Neural cell (in vitro differentiated cells): ENCODE results near the gene PLEKHG3. TPM values are rescaled to one million over a fixed set of nuclear protein-coding genes. Genes with fewer than 3 reads are reported as not detected.

Experiments used
- H2AFZ ChIP-seq: fragments of 200-600, 300-800 bp; sonication (generic), shearing (Covaris generic); 2 replicates; pipeline ENCODE4 v1.6.0; 2014; ENCODE audit warnings: low read depth, mild to moderate bottlenecking, antibody characterized with exemption, low read length, moderate library complexity
- H3F3A ChIP-seq: fragments of 200-600 bp; shearing (Covaris generic); 2 replicates; pipeline ENCODE4 v1.6.1; 2016; ENCODE audit warnings: mild to moderate bottlenecking, moderate library complexity, mixed read lengths, antibody characterized with exemption, low read length; ENCODE audit not compliant: insufficient read depth, poor library complexity, severe bottlenecking
- H3K27ac ChIP-seq: fragments of 200-600, 300-800 bp; sonication (generic), shearing (Covaris generic); 2 replicates; pipeline ENCODE4 v1.5.1; 2014; ENCODE audit warnings: mild to moderate bottlenecking, low read length, moderate library complexity
- H3K27me3 ChIP-seq: fragments of 300-800, 200-600 bp; sonication (generic), shearing (Covaris generic); 2 replicates; pipeline ENCODE4 v1.6.0; 2014; ENCODE audit warnings: mild to moderate bottlenecking, low read depth, low read length, moderate library complexity; ENCODE audit not compliant: insufficient read depth
- H3K36me3 ChIP-seq: fragments of 300-800, 200-600 bp; sonication (generic), shearing (Covaris generic); 2 replicates; pipeline ENCODE4 v1.5.1; 2014; ENCODE audit warnings: mild to moderate bottlenecking, antibody characterized with exemption, low read length, moderate library complexity; ENCODE audit not compliant: insufficient read depth
- H3K4me2 ChIP-seq: fragments of 300-800, 200-600 bp; sonication (generic), shearing (Covaris generic); 2 replicates; pipeline ENCODE4 v1.6.0; 2014; ENCODE audit warnings: mild to moderate bottlenecking, low read length
- H3K4me3 ChIP-seq: fragments of 300-800, 200-600 bp; sonication (generic), shearing (Covaris generic); 2 replicates; pipeline ENCODE4 v1.5.1; 2014; ENCODE audit warnings: mild to moderate bottlenecking, low read length, moderate library complexity
- H3K79me2 ChIP-seq: fragments of 200-600 bp; shearing (Covaris generic); replicated peaks from 2 replicates; pipeline ENCODE4 v1.6.0; 2014; ENCODE audit warnings: mild to moderate bottlenecking, low read length, moderate library complexity; ENCODE audit not compliant: insufficient read depth
- H3K9ac ChIP-seq: fragments of 300-800, 200-600 bp; sonication (generic), shearing (Covaris generic); 2 replicates; pipeline ENCODE4 v1.6.1; 2016; ENCODE audit warnings: mild to moderate bottlenecking, low read length, mixed read lengths
- H3K9me2 ChIP-seq: fragments of 200-600 bp; shearing (Covaris generic); 2 replicates; pipeline ENCODE4 v1.6.1; 2016; ENCODE audit warnings: mild to moderate bottlenecking, low read length, mixed read lengths; ENCODE audit not compliant: insufficient read depth
- H3K9me3 ChIP-seq: fragments of 200-600, 300-800 bp; sonication (generic), shearing (Covaris generic); 2 replicates; pipeline ENCODE4 v1.6.1; 2016; ENCODE audit warnings: mild to moderate bottlenecking, mixed run types, low read length, moderate library complexity, mixed read lengths
- H4K20me1 ChIP-seq: fragments of 200-600 bp; shearing (Covaris generic); 2 replicates; pipeline ENCODE4 v1.6.1; 2016; ENCODE audit warnings: mild to moderate bottlenecking, mixed run types; ENCODE audit not compliant: insufficient read depth
- EP300 ChIP-seq: fragments of 450-650 bp; conservative IDR thresholded peaks from 2 replicates; pipeline ENCODE4 v1.6.1; 2014; ENCODE audit warnings: antibody characterized with exemption, mild to moderate bottlenecking, moderate library complexity; ENCODE audit not compliant: poor library complexity, severe bottlenecking
- EZH2 ChIP-seq: fragments of 200-600, 300-800 bp; shearing (Covaris generic), sonication (generic); IDR thresholded peaks from 2 replicates; pipeline ENCODE4 v1.6.1; 2014; ENCODE audit warnings: antibody characterized with exemption, low read length, borderline replicate concordance, mild to moderate bottlenecking; ENCODE audit not compliant: insufficient read depth, poor library complexity, severe bottlenecking
- MXI1 ChIP-seq: fragments of 450-650 bp; conservative IDR thresholded peaks from 2 replicates; pipeline ENCODE4 v1.6.1; 2014; ENCODE audit warnings: antibody characterized with exemption, mild to moderate bottlenecking; ENCODE audit not compliant: poor library complexity, severe bottlenecking
- POLR2AphosphoS5 ChIP-seq: IDR thresholded peaks from 2 replicates; pipeline ENCODE4 v1.6.1; 2012
- RAD21 ChIP-seq: fragments of 450-650 bp; conservative IDR thresholded peaks from 2 replicates; pipeline ENCODE4 v1.6.1; 2014; ENCODE audit warnings: antibody characterized with exemption, mild to moderate bottlenecking, moderate library complexity
- SMC3 ChIP-seq: fragments of 450-650 bp; conservative IDR thresholded peaks from 2 replicates; pipeline ENCODE4 v1.6.1; 2014; ENCODE audit warnings: antibody characterized with exemption, mild to moderate bottlenecking, moderate library complexity; ENCODE audit not compliant: poor library complexity
- TAF1 ChIP-seq: IDR thresholded peaks from 2 replicates; pipeline ENCODE4 v1.6.1; 2012; ENCODE audit warnings: low read depth
- polyA plus RNA-seq: library from polyadenylated mRNA; depleted of rRNA; stranded (reverse); fragments of >200 nt; gene quantifications from 2 replicates; pipeline ENCODE4 v1.2.3, GENCODE V29; 2014
- TF ChIP-seq, protein P1 (sequence below): IDR thresholded peaks from 2 replicates; pipeline ENCODE4 v1.6.1; 2012; ENCODE audit warnings: borderline replicate concordance
- TF ChIP-seq, protein P2 (sequence below): fragments of 450-650 bp; IDR thresholded peaks from 2 replicates; pipeline ENCODE4 v1.5.1; 2014; ENCODE audit warnings: antibody characterized with exemption, mild to moderate bottlenecking, moderate library complexity; ENCODE audit not compliant: poor library complexity, severe bottlenecking

The PLEKHG3 gene
- polyA plus RNA-seq, 1 donor from 2014 or later: 15.8 TPM

DNA sequence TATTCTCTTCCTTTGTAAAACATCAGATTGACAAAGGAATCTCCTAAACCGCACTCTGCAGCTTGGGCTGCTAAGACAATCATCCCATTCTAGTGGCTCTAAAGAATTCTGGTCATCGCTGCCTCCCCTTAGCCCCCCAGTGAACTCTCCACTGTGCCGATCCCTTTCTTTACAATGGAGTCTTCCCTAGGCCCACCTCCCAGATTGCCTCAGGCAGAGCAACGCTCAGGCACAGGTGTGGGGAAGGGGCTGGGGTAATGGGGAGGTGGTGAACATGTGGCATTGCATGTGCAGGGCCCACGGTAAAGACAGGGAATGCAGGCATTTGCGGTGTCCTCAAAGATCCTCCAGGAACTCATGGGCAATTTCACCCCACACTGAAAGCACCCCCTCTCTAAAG lies 86.3 kb downstream of the PLEKHG3 start:
- H3K27ac ChIP-seq: no peak overlapping the region
- H3K4me3 ChIP-seq: no peak overlapping the region
- H4K20me1 ChIP-seq: no peaks in the 10 kb centered on the region
- no peak overlapping the region for H2AFZ ChIP-seq
- TF ChIP-seq POLR2AphosphoS5 (no peak), SMC3 (no peak)
- TF ChIP-seq, protein P1, sequence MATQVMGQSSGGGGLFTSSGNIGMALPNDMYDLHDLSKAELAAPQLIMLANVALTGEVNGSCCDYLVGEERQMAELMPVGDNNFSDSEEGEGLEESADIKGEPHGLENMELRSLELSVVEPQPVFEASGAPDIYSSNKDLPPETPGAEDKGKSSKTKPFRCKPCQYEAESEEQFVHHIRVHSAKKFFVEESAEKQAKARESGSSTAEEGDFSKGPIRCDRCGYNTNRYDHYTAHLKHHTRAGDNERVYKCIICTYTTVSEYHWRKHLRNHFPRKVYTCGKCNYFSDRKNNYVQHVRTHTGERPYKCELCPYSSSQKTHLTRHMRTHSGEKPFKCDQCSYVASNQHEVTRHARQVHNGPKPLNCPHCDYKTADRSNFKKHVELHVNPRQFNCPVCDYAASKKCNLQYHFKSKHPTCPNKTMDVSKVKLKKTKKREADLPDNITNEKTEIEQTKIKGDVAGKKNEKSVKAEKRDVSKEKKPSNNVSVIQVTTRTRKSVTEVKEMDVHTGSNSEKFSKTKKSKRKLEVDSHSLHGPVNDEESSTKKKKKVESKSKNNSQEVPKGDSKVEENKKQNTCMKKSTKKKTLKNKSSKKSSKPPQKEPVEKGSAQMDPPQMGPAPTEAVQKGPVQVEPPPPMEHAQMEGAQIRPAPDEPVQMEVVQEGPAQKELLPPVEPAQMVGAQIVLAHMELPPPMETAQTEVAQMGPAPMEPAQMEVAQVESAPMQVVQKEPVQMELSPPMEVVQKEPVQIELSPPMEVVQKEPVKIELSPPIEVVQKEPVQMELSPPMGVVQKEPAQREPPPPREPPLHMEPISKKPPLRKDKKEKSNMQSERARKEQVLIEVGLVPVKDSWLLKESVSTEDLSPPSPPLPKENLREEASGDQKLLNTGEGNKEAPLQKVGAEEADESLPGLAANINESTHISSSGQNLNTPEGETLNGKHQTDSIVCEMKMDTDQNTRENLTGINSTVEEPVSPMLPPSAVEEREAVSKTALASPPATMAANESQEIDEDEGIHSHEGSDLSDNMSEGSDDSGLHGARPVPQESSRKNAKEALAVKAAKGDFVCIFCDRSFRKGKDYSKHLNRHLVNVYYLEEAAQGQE: no peak
- TF ChIP-seq, protein P2, sequence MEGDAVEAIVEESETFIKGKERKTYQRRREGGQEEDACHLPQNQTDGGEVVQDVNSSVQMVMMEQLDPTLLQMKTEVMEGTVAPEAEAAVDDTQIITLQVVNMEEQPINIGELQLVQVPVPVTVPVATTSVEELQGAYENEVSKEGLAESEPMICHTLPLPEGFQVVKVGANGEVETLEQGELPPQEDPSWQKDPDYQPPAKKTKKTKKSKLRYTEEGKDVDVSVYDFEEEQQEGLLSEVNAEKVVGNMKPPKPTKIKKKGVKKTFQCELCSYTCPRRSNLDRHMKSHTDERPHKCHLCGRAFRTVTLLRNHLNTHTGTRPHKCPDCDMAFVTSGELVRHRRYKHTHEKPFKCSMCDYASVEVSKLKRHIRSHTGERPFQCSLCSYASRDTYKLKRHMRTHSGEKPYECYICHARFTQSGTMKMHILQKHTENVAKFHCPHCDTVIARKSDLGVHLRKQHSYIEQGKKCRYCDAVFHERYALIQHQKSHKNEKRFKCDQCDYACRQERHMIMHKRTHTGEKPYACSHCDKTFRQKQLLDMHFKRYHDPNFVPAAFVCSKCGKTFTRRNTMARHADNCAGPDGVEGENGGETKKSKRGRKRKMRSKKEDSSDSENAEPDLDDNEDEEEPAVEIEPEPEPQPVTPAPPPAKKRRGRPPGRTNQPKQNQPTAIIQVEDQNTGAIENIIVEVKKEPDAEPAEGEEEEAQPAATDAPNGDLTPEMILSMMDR: no peak
- no peak overlapping the region for H3K9ac ChIP-seq
- H3K9me3 ChIP-seq: no peaks in the 10 kb centered on the region
- no peaks in the 10 kb centered on the region for H3K9me2 ChIP-seq
- H3K27me3 ChIP-seq: no peaks in the 10 kb centered on the region
- H3K79me2 ChIP-seq: no peaks in the 10 kb centered on the region
- no peaks in the 10 kb centered on the region for H3K36me3 ChIP-seq
- H3K4me2 ChIP-seq: no peak overlapping the region
- H3F3A ChIP-seq: no peaks in the 10 kb centered on the region

DNA sequence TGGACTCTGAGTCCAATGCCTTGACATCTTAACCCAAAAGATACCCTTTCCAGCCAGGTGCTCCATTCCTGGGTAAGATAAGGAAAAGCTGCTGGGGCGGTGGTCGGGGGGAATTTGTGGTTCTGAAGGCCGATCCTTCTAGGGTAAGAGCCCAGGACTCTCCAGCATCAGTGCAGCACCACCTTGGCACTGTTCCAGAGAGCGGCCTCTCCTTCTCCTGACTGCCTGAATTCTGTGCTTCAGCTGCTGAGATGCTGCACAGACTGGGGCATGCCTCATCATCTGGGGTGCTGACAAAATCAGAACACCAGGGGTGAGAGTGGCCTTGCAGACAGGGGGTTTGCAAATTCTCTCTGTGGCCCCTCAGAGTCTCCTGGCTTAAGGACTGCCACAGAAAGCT lies 88.0 kb downstream of the PLEKHG3 start:
- no peak overlapping the region for H3K4me2 ChIP-seq
- H4K20me1 ChIP-seq: no peaks in the 10 kb centered on the region
- H3K27ac ChIP-seq: no peak overlapping the region
- no peak overlapping the region for H3K4me3 ChIP-seq
- no peak overlapping the region for H2AFZ ChIP-seq
- H3K9me2 ChIP-seq: no peaks in the 10 kb centered on the region
- no peak for TF ChIP-seq RAD21
- no peak for TF ChIP-seq SMC3
- TF ChIP-seq MXI1: no peak
- H3K36me3 ChIP-seq: no peaks in the 10 kb centered on the region
- no peaks in the 10 kb centered on the region for H3K27me3 ChIP-seq
- H3K79me2 ChIP-seq: no peaks in the 10 kb centered on the region
- no peaks in the 10 kb centered on the region for H3F3A ChIP-seq
- no peak overlapping the region for H3K9ac ChIP-seq
- no peaks in the 10 kb centered on the region for H3K9me3 ChIP-seq

DNA sequence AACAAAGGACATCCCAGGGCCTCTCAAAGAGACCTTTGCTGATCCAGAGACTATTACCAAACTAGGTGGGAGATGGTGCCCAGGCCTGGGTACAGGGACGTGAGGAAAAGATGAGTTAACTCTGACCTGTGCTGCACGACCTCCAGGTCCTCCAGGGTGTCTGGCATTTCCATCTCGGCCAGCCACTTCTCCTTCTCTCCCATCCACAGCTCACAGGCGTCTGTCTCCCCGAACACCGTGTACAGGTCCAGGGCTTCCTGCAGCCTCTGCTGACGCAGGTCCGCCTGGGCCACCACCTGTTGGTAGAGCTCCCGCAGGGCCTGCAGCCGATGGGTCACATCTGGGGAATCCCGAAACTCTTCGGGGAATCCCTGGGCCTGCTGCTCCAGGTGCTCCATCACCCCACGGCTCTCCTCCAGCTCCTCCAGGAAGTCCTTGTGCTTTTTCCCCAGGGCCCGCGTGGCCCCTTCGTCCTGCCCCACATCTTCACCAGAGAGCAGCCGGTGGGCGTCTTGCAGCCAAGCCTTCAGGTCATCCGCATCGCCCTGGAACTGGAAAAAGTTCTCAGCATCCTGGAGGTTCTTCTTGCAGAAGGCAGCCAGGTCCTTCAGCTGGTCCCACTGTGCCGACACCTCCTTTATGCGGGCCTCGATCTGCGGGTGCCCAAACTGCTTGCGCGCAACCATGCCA lies 88.8 kb downstream of the PLEKHG3 start:
- H3K4me2 ChIP-seq: no peak overlapping the region
- no peaks in the 10 kb centered on the region for H3F3A ChIP-seq
- H3K79me2 ChIP-seq: no peaks in the 10 kb centered on the region
- H4K20me1 ChIP-seq: no peaks in the 10 kb centered on the region
- no peaks in the 10 kb centered on the region for H3K9me2 ChIP-seq
- no peaks in the 10 kb centered on the region for H3K36me3 ChIP-seq
- H3K4me3 ChIP-seq: no peak overlapping the region
- no peak overlapping the region for H3K9ac ChIP-seq
- no peaks in the 10 kb centered on the region for H3K27me3 ChIP-seq
- H3K27ac ChIP-seq: no peak overlapping the region
- H2AFZ ChIP-seq: no peak overlapping the region
- TF ChIP-seq POLR2AphosphoS5 (no peak), SMC3 (no peak), MXI1 (no peak), EP300 (no peak), RAD21 (no peak), EZH2 (no peak), TAF1 (no peak)
- TF ChIP-seq, protein P2: no peak
- TF ChIP-seq, protein P1: no peak
- H3K9me3 ChIP-seq: no peaks in the 10 kb centered on the region
